ENCODE data around the gene SLC4A2. TPM values are rescaled to one million over a fixed set of nuclear protein-coding genes. Genes with fewer than 3 reads are reported as not detected.

The SLC4A2 gene
- total RNA-seq, 1 experiment from 2014 or later: 249 TPM

DNA sequence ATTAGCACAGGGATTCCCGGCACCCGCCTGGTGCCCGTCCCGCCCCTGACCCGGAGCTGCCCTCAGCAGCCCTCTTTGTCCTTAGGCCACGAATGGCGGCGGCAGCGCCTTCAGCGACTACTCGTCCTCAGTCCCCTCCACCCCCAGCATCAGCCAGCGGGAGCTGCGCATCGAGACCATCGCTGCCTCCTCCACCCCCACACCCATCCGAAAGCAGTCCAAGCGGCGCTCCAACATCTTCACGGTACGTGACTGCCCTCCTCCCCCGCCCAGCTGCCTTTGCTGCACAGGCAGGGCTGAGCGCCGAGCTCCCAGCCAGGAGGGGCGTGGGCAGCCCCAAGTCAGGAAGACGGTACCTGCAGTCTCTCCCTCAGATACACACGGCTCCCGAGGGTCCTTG is 60.5 kb downstream of the SLC4A2 start:
- no peak overlapping the region for H3K27ac Mint-ChIP-seq (ENCODE audit: unreplicated experiment)
- Histone ChIP-seq H3K36me3 (ENCODE audit: control insufficient read depth, insufficient read depth, low read length) (peaks cover 3% of the 10 kb centered on the region), H3K4me3 (ENCODE audit: low read depth, low read length) (no peak overlapping the region), H3K4me1 (peaks cover 9% of the 10 kb centered on the region), H3K27me3 (replicated peaks; ENCODE audit: control insufficient read depth, insufficient read depth, low read length) (no peaks in the 10 kb centered on the region), H3K9me3 (no peaks in the 10 kb centered on the region)
- H3K36me3 Mint-ChIP-seq (ENCODE audit: insufficient read depth, unreplicated experiment): peaks cover 41% of the 10 kb centered on the region
- BruUV-seq (replicated peaks): no TSS peak
- POLR2A ChIA-PET: no interaction called here
- H3K4me3 Mint-ChIP-seq (ENCODE audit: unreplicated experiment): no peak overlapping the region
- DNase-seq: no peak
- no peaks in the 10 kb centered on the region for H3K27me3 Mint-ChIP-seq (ENCODE audit: insufficient read depth, unreplicated experiment)
- intact Hi-C loops (cut with micrococcal nuclease; ENCODE audit: unreplicated experiment): no loop called here
- H3K9me3 Mint-ChIP-seq (ENCODE audit: unreplicated experiment): no peaks in the 10 kb centered on the region
- TF ChIP-seq, protein P1, sequence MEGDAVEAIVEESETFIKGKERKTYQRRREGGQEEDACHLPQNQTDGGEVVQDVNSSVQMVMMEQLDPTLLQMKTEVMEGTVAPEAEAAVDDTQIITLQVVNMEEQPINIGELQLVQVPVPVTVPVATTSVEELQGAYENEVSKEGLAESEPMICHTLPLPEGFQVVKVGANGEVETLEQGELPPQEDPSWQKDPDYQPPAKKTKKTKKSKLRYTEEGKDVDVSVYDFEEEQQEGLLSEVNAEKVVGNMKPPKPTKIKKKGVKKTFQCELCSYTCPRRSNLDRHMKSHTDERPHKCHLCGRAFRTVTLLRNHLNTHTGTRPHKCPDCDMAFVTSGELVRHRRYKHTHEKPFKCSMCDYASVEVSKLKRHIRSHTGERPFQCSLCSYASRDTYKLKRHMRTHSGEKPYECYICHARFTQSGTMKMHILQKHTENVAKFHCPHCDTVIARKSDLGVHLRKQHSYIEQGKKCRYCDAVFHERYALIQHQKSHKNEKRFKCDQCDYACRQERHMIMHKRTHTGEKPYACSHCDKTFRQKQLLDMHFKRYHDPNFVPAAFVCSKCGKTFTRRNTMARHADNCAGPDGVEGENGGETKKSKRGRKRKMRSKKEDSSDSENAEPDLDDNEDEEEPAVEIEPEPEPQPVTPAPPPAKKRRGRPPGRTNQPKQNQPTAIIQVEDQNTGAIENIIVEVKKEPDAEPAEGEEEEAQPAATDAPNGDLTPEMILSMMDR (IDR thresholded peaks at IDR 0.05; ENCODE audit: insufficient read depth in 1 of 2, low read depth in 1 of 2, low read length in 1 of 2, severe bottlenecking in 1 of 2, unreplicated experiment in 1 of 2): no peak
- no peaks in the 10 kb centered on the region for H3K4me1 Mint-ChIP-seq (ENCODE audit: low read depth, unreplicated experiment)
- CTCF ChIA-PET: interaction anchor here (0.8 to 1.1 kb wide), 2 partner anchors 92 to 107 kb away, joined by 3 read pairs; partner anchors contain the start of genes ABCB8 and ABCF2

GRCh38 chr7:151120896-151121295 is 61.5 kb downstream of the SLC4A2 start:
- no peaks in the 10 kb centered on the region for H3K27me3 ChIP-seq (replicated peaks; ENCODE audit: control insufficient read depth, insufficient read depth, low read length)
- no peak overlapping the region for H3K4me3 Mint-ChIP-seq (ENCODE audit: unreplicated experiment)
- POLR2A ChIA-PET: no interaction called here
- peaks cover 6% of the 10 kb centered on the region for H3K36me3 ChIP-seq (ENCODE audit: control insufficient read depth, insufficient read depth, low read length)
- CTCF ChIA-PET: interaction anchor here (0.8 kb wide), 1 partner anchor 106 kb away, joined by 3 read pairs; the partner anchor contains the start of gene ABCF2
- peaks cover 7% of the 10 kb centered on the region for H3K4me1 ChIP-seq
- intact Hi-C loops (cut with micrococcal nuclease; ENCODE audit: unreplicated experiment): no loop called here
- no peak overlapping the region for H3K27ac Mint-ChIP-seq (ENCODE audit: unreplicated experiment)
- H3K27me3 Mint-ChIP-seq (ENCODE audit: insufficient read depth, unreplicated experiment): no peaks in the 10 kb centered on the region
- BruUV-seq (replicated peaks): no TSS peak
- H3K4me1 Mint-ChIP-seq (ENCODE audit: low read depth, unreplicated experiment): no peaks in the 10 kb centered on the region
- peaks cover 41% of the 10 kb centered on the region for H3K36me3 Mint-ChIP-seq (ENCODE audit: insufficient read depth, unreplicated experiment)
- no peaks in the 10 kb centered on the region for H3K9me3 ChIP-seq
- no peaks in the 10 kb centered on the region for H3K9me3 Mint-ChIP-seq (ENCODE audit: unreplicated experiment)
- TF ChIP-seq, protein P1 (IDR thresholded peaks at IDR 0.05; ENCODE audit: insufficient read depth in 1 of 2, low read depth in 1 of 2, low read length in 1 of 2, severe bottlenecking in 1 of 2, unreplicated experiment in 1 of 2): no peak
- no peak overlapping the region for H3K4me3 ChIP-seq (ENCODE audit: low read depth, low read length)
- no peak for DNase-seq

DNA sequence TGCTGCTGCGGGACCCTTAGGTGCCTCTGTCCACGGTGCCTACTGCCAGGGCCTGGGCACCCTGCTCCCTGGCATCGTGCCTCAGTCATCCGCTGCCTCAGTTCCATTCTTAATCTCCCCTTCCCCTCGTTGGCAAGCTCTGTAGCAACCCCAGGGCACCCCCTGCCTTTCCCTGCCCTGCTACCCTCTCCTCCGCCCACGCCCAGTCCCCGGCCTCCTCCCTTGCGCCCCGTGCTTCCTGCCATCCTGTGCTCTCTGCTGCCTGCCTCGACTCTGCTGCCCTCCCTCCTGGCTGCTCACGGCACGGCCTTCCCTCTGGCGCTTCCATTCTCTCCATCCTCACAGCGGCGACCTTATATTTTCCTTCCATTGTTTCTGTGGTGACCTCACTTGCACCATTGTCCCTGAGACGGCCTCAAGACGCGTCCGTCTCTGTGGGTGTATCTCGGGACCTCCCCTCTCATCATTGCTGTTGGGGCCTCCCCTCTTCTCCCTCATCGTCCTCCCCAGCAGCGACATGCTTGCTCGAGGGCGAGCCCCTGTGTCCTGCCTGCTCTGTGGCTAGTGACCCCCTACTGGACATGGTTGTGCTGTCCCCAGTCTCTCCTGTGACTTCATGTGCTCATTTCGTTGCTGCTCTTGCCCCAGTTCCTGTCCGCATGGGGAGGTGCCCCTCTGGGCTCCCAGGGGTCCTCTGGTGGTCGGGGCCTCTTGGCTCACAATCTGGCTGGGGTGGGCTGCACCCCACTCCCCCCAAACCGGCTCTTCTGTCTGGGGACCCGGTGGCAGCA is 62.2 kb downstream of the SLC4A2 start:
- Histone ChIP-seq H3K27me3 (replicated peaks; ENCODE audit: control insufficient read depth, insufficient read depth, low read length) (no peaks in the 10 kb centered on the region), H3K9me3 (no peaks in the 10 kb centered on the region), H3K4me3 (ENCODE audit: low read depth, low read length) (no peak overlapping the region), H3K4me1 (peaks cover under 1% of the 10 kb centered on the region), H3K36me3 (ENCODE audit: control insufficient read depth, insufficient read depth, low read length) (peaks cover 6% of the 10 kb centered on the region)
- BruUV-seq (replicated peaks): no TSS peak
- Mint-ChIP-seq H3K4me1 (ENCODE audit: low read depth, unreplicated experiment) (no peaks in the 10 kb centered on the region), H3K4me3 (ENCODE audit: unreplicated experiment) (no peak overlapping the region), H3K9me3 (ENCODE audit: unreplicated experiment) (no peaks in the 10 kb centered on the region), H3K27me3 (ENCODE audit: insufficient read depth, unreplicated experiment) (no peaks in the 10 kb centered on the region), H3K27ac (ENCODE audit: unreplicated experiment) (no peak overlapping the region), H3K36me3 (ENCODE audit: insufficient read depth, unreplicated experiment) (peaks cover 41% of the 10 kb centered on the region)
- ChIA-PET CTCF (no interaction called here), POLR2A (no interaction called here)
- no peak for DNase-seq
- TF ChIP-seq, protein P1 (IDR thresholded peaks at IDR 0.05; ENCODE audit: insufficient read depth in 1 of 2, low read depth in 1 of 2, low read length in 1 of 2, severe bottlenecking in 1 of 2, unreplicated experiment in 1 of 2): no peak
- intact Hi-C loops (cut with micrococcal nuclease; ENCODE audit: unreplicated experiment): no loop called here

Data from Caco-2 (cell line).